ENCODE data around the gene ZNF3.

Gene ZNF3

DNA sequence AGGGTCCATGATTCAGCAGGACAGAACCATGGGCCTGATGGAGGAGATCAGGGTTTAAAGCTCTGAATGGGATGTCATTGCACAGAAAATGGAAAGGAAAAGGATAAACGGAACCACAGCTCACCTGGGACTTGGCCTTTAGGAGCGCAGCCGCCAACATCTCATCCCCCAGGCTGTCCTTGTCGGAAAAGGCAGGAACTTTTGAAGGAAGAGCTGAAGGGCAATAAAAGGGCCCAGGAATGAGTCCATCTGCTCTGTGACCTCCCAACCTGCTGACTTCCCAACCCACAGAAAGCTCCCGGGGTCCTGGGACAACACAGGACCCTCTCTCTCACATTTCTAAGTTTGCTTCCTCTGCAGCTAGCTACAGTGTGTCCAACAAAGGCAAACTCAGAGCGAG is 6.1 kb downstream of the ZNF3 start:
- ChIA-PET POLR2A (no interaction called here), CTCF (no interaction called here)
- TF ChIP-seq FOXM1 (IDR thresholded peaks at IDR 0.05; ENCODE audit: borderline replicate concordance), result no peak
- TF ChIP-seq SUZ12 (IDR thresholded peaks at IDR 0.05), result no peak
- TF ChIP-seq LEF1 (IDR thresholded peaks at IDR 0.05; ENCODE audit: borderline replicate concordance), result no peak
- no peak for TF ChIP-seq L3MBTL2 (conservative IDR thresholded peaks at IDR 0.05)
- no peak for TF ChIP-seq CTBP1 (IDR thresholded peaks at IDR 0.05; ENCODE audit: borderline replicate concordance)
- TF ChIP-seq FOXK2 (IDR thresholded peaks at IDR 0.05), result no peak
- no peak for TF ChIP-seq ELF4 (IDR thresholded peaks at IDR 0.05)
- TF ChIP-seq PKNOX1 (IDR thresholded peaks at IDR 0.05), result no peak
- no peak for TF ChIP-seq SP1 (IDR thresholded peaks at IDR 0.05)
- TF ChIP-seq TARDBP (IDR thresholded peaks at IDR 0.05), result no peak
- no peak for DNase-seq (ENCODE audit: extremely low spot score)

DNA sequence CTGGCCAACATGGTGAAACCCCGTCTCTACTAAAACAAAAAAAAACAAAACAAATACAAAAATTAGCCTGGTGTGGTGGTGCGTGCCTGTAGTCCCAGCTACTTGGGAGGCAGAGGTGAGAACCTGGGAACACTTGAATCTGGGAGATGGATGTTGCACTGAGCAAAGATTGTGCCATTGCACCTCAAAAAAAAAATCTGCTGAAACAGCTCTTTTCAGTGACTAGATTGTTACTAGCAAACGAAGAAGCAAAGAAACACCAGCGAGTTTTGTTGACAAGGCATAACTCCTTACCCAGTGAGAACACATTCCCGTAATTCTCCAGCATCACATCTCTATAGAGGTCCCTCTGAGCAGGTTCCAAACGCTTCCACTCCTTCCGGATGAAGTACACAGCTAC is 6.7 kb downstream of the ZNF3 start:
- ChIA-PET CTCF (no interaction called here), POLR2A (no interaction called here)

GRCh38 chr7:100072462-100072861 is 9.1 kb downstream of the ZNF3 start:
- TF ChIP-seq TARDBP (IDR thresholded peaks at IDR 0.05) (no peak), ZNF384 (IDR thresholded peaks at IDR 0.05) (no peak), L3MBTL2 (conservative IDR thresholded peaks at IDR 0.05) (no peak), ELF4 (IDR thresholded peaks at IDR 0.05) (no peak), NFRKB (IDR thresholded peaks at IDR 0.05) (no peak), FOXM1 (IDR thresholded peaks at IDR 0.05; ENCODE audit: borderline replicate concordance) (no peak), SP1 (IDR thresholded peaks at IDR 0.05) (no peak), ARNT (IDR thresholded peaks at IDR 0.05) (no peak), HDGF (IDR thresholded peaks at IDR 0.05; ENCODE audit: borderline replicate concordance) (no peak), FOXA1 (IDR thresholded peaks at IDR 0.05) (no peak), SUZ12 (IDR thresholded peaks at IDR 0.05) (no peak), PKNOX1 (IDR thresholded peaks at IDR 0.05) (no peak), BHLHE40 (IDR thresholded peaks at IDR 0.05; ENCODE audit: borderline replicate concordance) (no peak), FOXK2 (IDR thresholded peaks at IDR 0.05) (no peak), LEF1 (IDR thresholded peaks at IDR 0.05; ENCODE audit: borderline replicate concordance) (no peak), CTBP1 (IDR thresholded peaks at IDR 0.05; ENCODE audit: borderline replicate concordance) (no peak)
- no peak for DNase-seq (ENCODE audit: extremely low spot score)
- POLR2A ChIA-PET, result no interaction called here
- CTCF ChIA-PET, result no interaction called here

More for the DNA sequence above, 6.7 kb downstream of the ZNF3 start:
- DNase-seq (ENCODE audit: extremely low spot score), result no peak
- no peak for TF ChIP-seq FOXA1 (IDR thresholded peaks at IDR 0.05)
- TF ChIP-seq SUZ12 (IDR thresholded peaks at IDR 0.05), result no peak
- no peak for TF ChIP-seq ZNF384 (IDR thresholded peaks at IDR 0.05)
- TF ChIP-seq SP1 (IDR thresholded peaks at IDR 0.05), result no peak
- no peak for TF ChIP-seq BHLHE40 (IDR thresholded peaks at IDR 0.05; ENCODE audit: borderline replicate concordance)
- TF ChIP-seq NFRKB (IDR thresholded peaks at IDR 0.05), result no peak
- TF ChIP-seq PKNOX1 (IDR thresholded peaks at IDR 0.05), result no peak
- TF ChIP-seq FOXM1 (IDR thresholded peaks at IDR 0.05; ENCODE audit: borderline replicate concordance), result no peak
- TF ChIP-seq ARNT (IDR thresholded peaks at IDR 0.05), result no peak
- no peak for TF ChIP-seq FOXK2 (IDR thresholded peaks at IDR 0.05)

- no peak for DNase-seq (ENCODE audit: extremely low spot score)
- TF ChIP-seq SUZ12 (IDR thresholded peaks at IDR 0.05), result no peak
- no peak for TF ChIP-seq ARNT (IDR thresholded peaks at IDR 0.05)
- no peak for TF ChIP-seq HDGF (IDR thresholded peaks at IDR 0.05; ENCODE audit: borderline replicate concordance)
- TF ChIP-seq FOXM1 (IDR thresholded peaks at IDR 0.05; ENCODE audit: borderline replicate concordance), result no peak
- no peak for TF ChIP-seq LEF1 (IDR thresholded peaks at IDR 0.05; ENCODE audit: borderline replicate concordance)
- TF ChIP-seq SP1 (IDR thresholded peaks at IDR 0.05), result no peak
- TF ChIP-seq L3MBTL2 (conservative IDR thresholded peaks at IDR 0.05), result no peak
- ChIA-PET CTCF (no interaction called here), POLR2A (no interaction called here)
Observed at GRCh38 chr7:100071018-100071723, 10.4 kb downstream of the ZNF3 start.

DNA sequence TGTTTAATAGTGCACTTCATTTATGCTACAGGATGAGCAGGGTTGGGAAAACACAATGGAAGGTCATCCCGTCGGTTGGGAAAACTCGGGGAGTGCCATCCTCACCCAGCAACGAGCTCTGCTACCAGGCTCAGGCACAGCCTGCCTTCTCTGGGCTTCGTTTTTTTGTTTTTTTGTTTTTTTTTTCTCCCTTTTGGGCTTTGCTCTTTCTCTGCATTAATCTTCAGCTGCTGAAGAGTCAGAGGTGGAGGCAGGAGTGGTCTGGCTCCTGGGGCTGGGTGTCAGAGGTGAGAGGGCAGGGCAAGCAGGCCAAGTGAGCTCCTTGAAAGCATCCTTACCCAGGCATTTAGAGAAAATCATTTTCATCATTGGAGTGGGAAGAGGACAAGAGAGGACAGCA is 11.5 kb downstream of the ZNF3 start:
- CTCF ChIA-PET, result no interaction called here
- POLR2A ChIA-PET, result no interaction called here
- TF ChIP-seq L3MBTL2 (conservative IDR thresholded peaks at IDR 0.05), result no peak
- TF ChIP-seq LEF1 (IDR thresholded peaks at IDR 0.05; ENCODE audit: borderline replicate concordance), result no peak
- TF ChIP-seq ZNF384 (IDR thresholded peaks at IDR 0.05), result no peak
- no peak for TF ChIP-seq CTBP1 (IDR thresholded peaks at IDR 0.05; ENCODE audit: borderline replicate concordance)
- TF ChIP-seq BHLHE40 (IDR thresholded peaks at IDR 0.05; ENCODE audit: borderline replicate concordance), result no peak
- TF ChIP-seq ARNT (IDR thresholded peaks at IDR 0.05), result no peak
- TF ChIP-seq NFRKB (IDR thresholded peaks at IDR 0.05), result no peak
- TF ChIP-seq SP1 (IDR thresholded peaks at IDR 0.05), result no peak
- DNase-seq (ENCODE audit: extremely low spot score), result no peak

DNA sequence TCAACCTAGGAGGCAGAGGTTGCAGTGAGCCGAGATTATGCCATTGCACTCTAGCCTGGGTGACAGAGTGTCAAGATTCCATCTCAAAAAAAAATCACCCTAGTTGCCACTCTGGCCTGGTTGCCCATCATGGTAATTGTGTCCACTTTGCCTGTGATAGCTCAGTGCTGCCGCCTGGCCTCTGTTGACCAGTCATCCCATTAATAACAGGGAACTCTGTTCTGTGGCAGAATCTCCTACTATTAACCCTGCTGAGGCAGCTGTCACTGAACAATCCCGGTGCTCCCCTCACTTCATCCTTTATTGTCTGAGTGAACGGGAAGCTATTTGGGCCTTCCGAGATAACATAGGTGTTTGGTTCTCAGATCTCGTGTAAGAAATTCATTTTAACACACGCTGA is 14.6 kb downstream of the ZNF3 start:
- DNase-seq (ENCODE audit: extremely low spot score), result no peak
- POLR2A ChIA-PET, result interaction anchor here (0.6 to 1.0 kb wide), 2 partner anchors 17 to 362 kb away, joined by 4 read pairs; no protein-coding TSS in a partner anchor
- no peak for TF ChIP-seq HDGF (IDR thresholded peaks at IDR 0.05; ENCODE audit: borderline replicate concordance)
- TF ChIP-seq ZNF384 (IDR thresholded peaks at IDR 0.05), result no peak
- no peak for TF ChIP-seq ELF4 (IDR thresholded peaks at IDR 0.05)
- no peak for TF ChIP-seq LEF1 (IDR thresholded peaks at IDR 0.05; ENCODE audit: borderline replicate concordance)
- TF ChIP-seq FOXM1 (IDR thresholded peaks at IDR 0.05; ENCODE audit: borderline replicate concordance), result no peak
- no peak for TF ChIP-seq PKNOX1 (IDR thresholded peaks at IDR 0.05)
- CTCF ChIA-PET, result no interaction called here
